Mucosa of descending colon (tissue), 3 donors: ENCODE data around the gene SEMG1. TPM values are rescaled to one million over a fixed set of nuclear protein-coding genes. Genes with fewer than 3 reads are reported as not detected.

ENCODE experiments used
- ATAC-seq: fragments of 200-7000 bp; cut with Tn5 transposase; one replicate; pipeline ENCODE4 v1.9.1; 2020; ENCODE audit warnings: mild to moderate bottlenecking, moderate library complexity
- DNase-seq, 3 donors: peaks; one replicate each; pipeline ENCODE4 v3.0.0-alpha.2; 2020
- H3K36me3 ChIP-seq: fragments of 200-600 bp; one replicate; pipeline ENCODE4 v1.8.0; 2021; ENCODE audit warnings: low read depth, mild to moderate bottlenecking
- H3K4me1 ChIP-seq: fragments of 200-600 bp; one replicate; pipeline ENCODE4 v1.8.0; 2021; ENCODE audit warnings: low read depth, mild to moderate bottlenecking
- H3K4me3 ChIP-seq: fragments of 200-600 bp; one replicate; pipeline ENCODE4 v1.8.0; 2021; ENCODE audit warnings: mild to moderate bottlenecking
- H3K9me3 ChIP-seq: fragments of 200-600 bp; one replicate; pipeline ENCODE4 v1.8.0; 2021; ENCODE audit warnings: mild to moderate bottlenecking
- CTCF ChIP-seq: fragments of 200-600 bp; IDR thresholded peaks from one replicate; pipeline ENCODE4 v1.8.0; 2022; ENCODE audit warnings: antibody characterized with exemption, mild to moderate bottlenecking
- intact Hi-C, 2 donors: fragments of 100-400 bp; cut with DNase I in 1 of 2; cut with micrococcal nuclease in 1 of 2; formaldehyde crosslinking; loops; one replicate each; pipeline versions ENCODE4 v1.11.0 to v1.11.1; 2022; cut with DNase I, micrococcal nuclease
- total RNA-seq, 3 donors: library from RNA; stranded (reverse); fragmentation: NEBNext Ultra II Directional in 2 of 3; extraction: Animal tissue kit (Norgen Biotek cat#: 25700) in 2 of 3; gene quantifications; one replicate each; pipeline versions ENCODE4 v1.2.1 to v1.2.4, GENCODE V29; 2021 to 2023
- donor health status: DM: no; HTN: no; CAD: no; lungs with moderate emphysema.
- donor health status: DM: no; HTN: no; CAD: no.
- donor health status: DM: no; HTN: yes; CAD: no.

SEMG1 gene
- total RNA-seq, 3 donors from 2014 or later: not detected

GRCh38 chr20:45187693-45188092 lies 19.1 kb upstream of the SEMG1 start:
- no peaks in the 10 kb centered on the region for H3K9me3 ChIP-seq
- intact Hi-C loops: no loop called here
- ATAC-seq: no peak
- H3K4me3 ChIP-seq: no peak overlapping the region
- no peaks in the 10 kb centered on the region for H3K36me3 ChIP-seq
- no peaks in the 10 kb centered on the region for H3K4me1 ChIP-seq
- TF ChIP-seq CTCF: no peak
- no peak for DNase-seq

- no peak for TF ChIP-seq CTCF
- ATAC-seq (no peak), DNase-seq (no peak)
- Histone ChIP-seq H3K9me3 (no peaks in the 10 kb centered on the region), H3K4me3 (no peak overlapping the region), H3K4me1 (no peaks in the 10 kb centered on the region), H3K36me3 (no peaks in the 10 kb centered on the region)
- intact Hi-C loops: no loop called here
Measured at GRCh38 chr20:45189067-45189609, 17.7 kb upstream of the SEMG1 start.

- Histone ChIP-seq H3K9me3 (no peaks in the 10 kb centered on the region), H3K4me3 (no peak overlapping the region), H3K4me1 (no peaks in the 10 kb centered on the region), H3K36me3 (no peaks in the 10 kb centered on the region)
- DNase-seq: no peak
- no peak for ATAC-seq
- intact Hi-C loops: no loop called here
- TF ChIP-seq CTCF: no peak
Measured at GRCh38 chr20:45189861-45190260, 17.0 kb upstream of the SEMG1 start.

GRCh38 chr20:45191926-45192325 lies 14.9 kb upstream of the SEMG1 start:
- no peak for ATAC-seq
- Histone ChIP-seq H3K9me3 (no peaks in the 10 kb centered on the region), H3K4me3 (no peak overlapping the region), H3K36me3 (no peaks in the 10 kb centered on the region), H3K4me1 (no peaks in the 10 kb centered on the region)
- DNase-seq: no peak
- TF ChIP-seq CTCF: no peak
- intact Hi-C loops: no loop called here

GRCh38 chr20:45193331-45193730 lies 13.5 kb upstream of the SEMG1 start:
- Histone ChIP-seq H3K4me3 (no peak overlapping the region), H3K4me1 (no peaks in the 10 kb centered on the region), H3K9me3 (no peaks in the 10 kb centered on the region), H3K36me3 (no peaks in the 10 kb centered on the region)
- intact Hi-C loops: no loop called here
- no peak for ATAC-seq
- no peak for DNase-seq
- no peak for TF ChIP-seq CTCF

- intact Hi-C loops: no loop called here
- Histone ChIP-seq H3K4me1 (no peaks in the 10 kb centered on the region), H3K9me3 (no peaks in the 10 kb centered on the region), H3K36me3 (no peaks in the 10 kb centered on the region), H3K4me3 (no peak overlapping the region)
- no peak for TF ChIP-seq CTCF
- DNase-seq (no peak), ATAC-seq (no peak)
Measured at GRCh38 chr20:45209924-45210323, 3.1 kb downstream of the SEMG1 start.
